Fibroblast of lung (primary cell): Measurements from ENCODE around the gene PKD1. TPM values are rescaled to one million over a fixed set of nuclear protein-coding genes. Genes with fewer than 3 reads are reported as not detected.

Experiments used
- DNase-seq, 2 donors: peaks; one replicate each; pipeline versions ENCODE4 v3.0.0 to v3.0.0-alpha.2; 2010; ENCODE audit warnings: low read depth in 2 of 2
- H2AFZ ChIP-seq: 2 replicates; pipeline ENCODE4 v1.5.1; 2012; ENCODE audit warnings: low read length, control low read depth, inconsistent platforms
- H3K27ac ChIP-seq: 2 replicates; pipeline ENCODE4 v1.5.1; 2011; ENCODE audit warnings: low read length, control low read depth; ENCODE audit not compliant: insufficient read depth
- H3K27me3 ChIP-seq: 2 replicates; pipeline ENCODE4 v1.5.1; 2011; ENCODE audit warnings: mild to moderate bottlenecking, low read length; ENCODE audit not compliant: control insufficient read depth, insufficient read depth
- H3K36me3 ChIP-seq: 2 replicates; pipeline ENCODE4 v1.5.1; 2011; ENCODE audit warnings: low read length; ENCODE audit not compliant: control insufficient read depth, insufficient read depth
- H3K4me1 ChIP-seq: 2 replicates; pipeline ENCODE4 v1.5.1; 2011; ENCODE audit warnings: low read length; ENCODE audit not compliant: control insufficient read depth, insufficient read depth; ENCODE audit errors: extremely low read depth
- H3K4me2 ChIP-seq: 2 replicates; pipeline ENCODE4 v1.5.1; 2011; ENCODE audit warnings: low read length, control low read depth; ENCODE audit not compliant: insufficient read depth; ENCODE audit errors: extremely low read depth
- H3K4me3 ChIP-seq, 4 experiments: fragments of 200-600 bp in 1 of 4; sonication (generic) in 1 of 4; replicated peaks in 1 of 4; 2 replicates each; pipeline ENCODE4 v1.5.1; 2011 to 2016; ENCODE audit warnings: low read length in 4 of 4, low read depth in 3 of 4, mild to moderate bottlenecking in 3 of 4, control low read depth in 2 of 4, inconsistent platforms in 1 of 4, mixed read lengths in 1 of 4; ENCODE audit not compliant: insufficient read depth in 1 of 4; ENCODE audit errors: control extremely low read depth in 1 of 4
- H3K79me2 ChIP-seq: 2 replicates; pipeline ENCODE4 v1.5.1; 2012; ENCODE audit warnings: mild to moderate bottlenecking, low read length, inconsistent platforms; ENCODE audit not compliant: control insufficient read depth, insufficient read depth
- H3K9ac ChIP-seq: 2 replicates; pipeline ENCODE4 v1.5.1; 2011; ENCODE audit warnings: mild to moderate bottlenecking, low read length, control low read depth; ENCODE audit not compliant: insufficient read depth
- H3K9me3 ChIP-seq: 2 replicates; pipeline ENCODE4 v1.5.1; 2012; ENCODE audit warnings: low read depth, low read length; ENCODE audit not compliant: control insufficient read depth, insufficient read depth
- H4K20me1 ChIP-seq: 2 replicates; pipeline ENCODE4 v1.5.1; 2011; ENCODE audit warnings: low read length; ENCODE audit not compliant: control insufficient read depth, insufficient read depth; ENCODE audit errors: extremely low read depth
- EZH2 ChIP-seq: IDR thresholded peaks from 2 replicates; pipeline ENCODE4 v1.5.1; 2012; ENCODE audit warnings: low read length, control low read depth, mild to moderate bottlenecking; ENCODE audit errors: missing control alignments
- polyA plus RNA-seq, 2 donors: library from polyadenylated mRNA; depleted of rRNA in 1 of 2; stranded (reverse) in 1 of 2; unstranded in 1 of 2; fragments of >200 nt; gene quantifications; 2 replicates each; pipeline ENCODE4 v1.2.1, GENCODE V29; 2011 to 2012; ENCODE audit warnings: missing spikeins in 1 of 2
- total RNA-seq: library from RNA; depleted of rRNA; stranded (reverse); fragments of >200 nt; gene quantifications from 2 replicates; pipeline ENCODE4 v1.2.1, GENCODE V29; 2014
- TF ChIP-seq, protein P1 (sequence below), 2 donors: IDR thresholded peaks in 1 of 2; conservative IDR thresholded peaks in 1 of 2; 1 replicate in 1 of 2; 2 replicates in 1 of 2; pipeline ENCODE4 v1.5.1; 2011 to 2012; ENCODE audit warnings: low read length in 2 of 2, control low read depth in 1 of 2, inconsistent platforms in 1 of 2, low read depth in 1 of 2, mild to moderate bottlenecking in 1 of 2

Gene PKD1
- total and polyA plus RNA-seq, 2 donors (not counting 1 experiment from before 2014, with no cell fraction given), result 16.3 to 199 TPM

GRCh38 chr16:2054543-2055245 is 81.0 kb downstream of the PKD1 start:
- Histone ChIP-seq H3K79me2 (no peaks in the 10 kb centered on the region), H3K4me3 (no peak overlapping the region), H3K4me2 (no peak overlapping the region), H4K20me1 (no peaks in the 10 kb centered on the region), H3K27me3 (no peaks in the 10 kb centered on the region), H3K36me3 (peaks cover 24% of the 10 kb centered on the region), H2AFZ (no peak overlapping the region), H3K4me1 (no peaks in the 10 kb centered on the region), H3K27ac (no peak overlapping the region), H3K9me3 (no peaks in the 10 kb centered on the region), H3K9ac (no peak overlapping the region)
- TF ChIP-seq, protein P1, sequence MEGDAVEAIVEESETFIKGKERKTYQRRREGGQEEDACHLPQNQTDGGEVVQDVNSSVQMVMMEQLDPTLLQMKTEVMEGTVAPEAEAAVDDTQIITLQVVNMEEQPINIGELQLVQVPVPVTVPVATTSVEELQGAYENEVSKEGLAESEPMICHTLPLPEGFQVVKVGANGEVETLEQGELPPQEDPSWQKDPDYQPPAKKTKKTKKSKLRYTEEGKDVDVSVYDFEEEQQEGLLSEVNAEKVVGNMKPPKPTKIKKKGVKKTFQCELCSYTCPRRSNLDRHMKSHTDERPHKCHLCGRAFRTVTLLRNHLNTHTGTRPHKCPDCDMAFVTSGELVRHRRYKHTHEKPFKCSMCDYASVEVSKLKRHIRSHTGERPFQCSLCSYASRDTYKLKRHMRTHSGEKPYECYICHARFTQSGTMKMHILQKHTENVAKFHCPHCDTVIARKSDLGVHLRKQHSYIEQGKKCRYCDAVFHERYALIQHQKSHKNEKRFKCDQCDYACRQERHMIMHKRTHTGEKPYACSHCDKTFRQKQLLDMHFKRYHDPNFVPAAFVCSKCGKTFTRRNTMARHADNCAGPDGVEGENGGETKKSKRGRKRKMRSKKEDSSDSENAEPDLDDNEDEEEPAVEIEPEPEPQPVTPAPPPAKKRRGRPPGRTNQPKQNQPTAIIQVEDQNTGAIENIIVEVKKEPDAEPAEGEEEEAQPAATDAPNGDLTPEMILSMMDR (conservative IDR thresholded peaks at IDR 0.05 in 1 of 2, IDR thresholded peaks at IDR 0.05 in 1 of 2; ENCODE audit: low read depth in 1 of 2, low read length in 2 of 2), result no peak
- TF ChIP-seq EZH2, result no peak
- no peak for DNase-seq

DNA sequence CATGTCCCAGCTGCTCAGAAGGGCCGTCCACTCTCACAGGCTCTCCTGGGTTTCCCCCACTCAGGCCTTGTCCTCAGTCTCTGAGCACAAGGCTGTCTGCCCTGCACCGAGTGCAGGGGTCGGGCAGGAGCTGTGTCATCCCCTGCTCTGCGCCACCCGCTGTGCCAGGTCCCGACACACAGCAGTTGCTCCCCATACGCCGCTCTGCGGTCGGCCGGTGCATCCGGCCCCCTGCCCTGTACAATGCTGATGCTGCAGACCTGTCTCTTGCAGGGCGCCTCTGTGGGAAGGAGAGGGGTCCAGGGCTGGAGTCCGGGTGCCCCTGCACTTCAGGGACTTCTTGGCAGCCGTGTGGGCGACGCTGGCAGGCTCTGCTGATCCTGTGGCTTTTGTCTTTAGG is 81.8 kb downstream of the PKD1 start:
- Histone ChIP-seq H3K27ac (no peak overlapping the region), H3K79me2 (peaks cover 4% of the 10 kb centered on the region), H3K36me3 (peaks cover 24% of the 10 kb centered on the region), H4K20me1 (no peaks in the 10 kb centered on the region), H2AFZ (no peak overlapping the region), H3K27me3 (no peaks in the 10 kb centered on the region), H3K9ac (no peak overlapping the region), H3K4me3 (no peak overlapping the region), H3K4me1 (peaks cover under 1% of the 10 kb centered on the region), H3K9me3 (no peaks in the 10 kb centered on the region), H3K4me2 (no peak overlapping the region)
- TF ChIP-seq EZH2, result no peak
- TF ChIP-seq, protein P1 (conservative IDR thresholded peaks at IDR 0.05 in 1 of 2, IDR thresholded peaks at IDR 0.05 in 1 of 2; ENCODE audit: low read depth in 1 of 2, low read length in 2 of 2), result no peak
- no peak for DNase-seq

GRCh38 chr16:2053211-2053610 is 82.5 kb downstream of the PKD1 start:
- peaks cover 11% of the 10 kb centered on the region for H3K79me2 ChIP-seq
- H3K4me2 ChIP-seq, result no peak overlapping the region
- H3K4me3 ChIP-seq, result no peak overlapping the region
- no peak for DNase-seq
- H3K36me3 ChIP-seq, result peaks cover 21% of the 10 kb centered on the region
- no peaks in the 10 kb centered on the region for H4K20me1 ChIP-seq
- no peak overlapping the region for H3K9ac ChIP-seq
- no peaks in the 10 kb centered on the region for H3K9me3 ChIP-seq
- no peak overlapping the region for H2AFZ ChIP-seq
- H3K27me3 ChIP-seq, result no peaks in the 10 kb centered on the region
- TF ChIP-seq EZH2, result no peak
- TF ChIP-seq, protein P1 (conservative IDR thresholded peaks at IDR 0.05 in 1 of 2, IDR thresholded peaks at IDR 0.05 in 1 of 2; ENCODE audit: low read depth in 1 of 2, low read length in 2 of 2), result no peak
- peaks cover 2% of the 10 kb centered on the region for H3K4me1 ChIP-seq
- H3K27ac ChIP-seq, result no peak overlapping the region
